SH-SY5Y (cell line): Measurements from ENCODE around the gene ANGPT4.

ENCODE experiments used
- GATA2 ChIP-seq: IDR thresholded peaks from 2 replicates; pipeline ENCODE4 v1.6.1; 2011; ENCODE audit warnings: mild to moderate bottlenecking, low read depth, low read length
- GATA3 ChIP-seq: IDR thresholded peaks from 2 replicates; pipeline ENCODE4 v1.6.1; 2011; ENCODE audit warnings: low read depth, mild to moderate bottlenecking, low read length, moderate library complexity

GRCh38 chr20:904039-904545 is 12.0 kb downstream of the ANGPT4 start:
- TF ChIP-seq GATA2 (no peak), GATA3 (no peak)
